ENCODE results near the gene KLHL13.

The KLHL13 gene

GRCh38 chrX:118143578-118143977, 27.0 kb upstream of the KLHL13 start:
- no peak for ATAC-seq
- no peak for TF ChIP-seq ZFP3 (CRISPR knock-in tag; IDR thresholded peaks at IDR 0.05)
- TF ChIP-seq OSR1 (CRISPR knock-in tag; IDR thresholded peaks at IDR 0.05), result no peak
- TF ChIP-seq ISL1 (CRISPR knock-in tag; IDR thresholded peaks at IDR 0.05), result no peak
- no peak for TF ChIP-seq PATZ1 (CRISPR knock-in tag; IDR thresholded peaks at IDR 0.05; ENCODE audit: borderline replicate concordance)
- no peak for TF ChIP-seq PPARA (CRISPR knock-in tag; IDR thresholded peaks at IDR 0.05; ENCODE audit: borderline replicate concordance)
- no peak for TF ChIP-seq POU6F1 (CRISPR knock-in tag; IDR thresholded peaks at IDR 0.05; ENCODE audit: borderline replicate concordance, low read depth)
- no peak for TF ChIP-seq GLIS3 (CRISPR knock-in tag; IDR thresholded peaks at IDR 0.05)
- no peak for TF ChIP-seq SNAI2 (CRISPR knock-in tag; IDR thresholded peaks at IDR 0.05)
- TF ChIP-seq ZNF565 (CRISPR knock-in tag; conservative IDR thresholded peaks at IDR 0.05; ENCODE audit: low read depth), result no peak
- TF ChIP-seq BACH2 (CRISPR knock-in tag; IDR thresholded peaks at IDR 0.05; ENCODE audit: borderline replicate concordance), result no peak

GRCh38 chrX:118131336-118131735, 14.7 kb upstream of the KLHL13 start:
- ATAC-seq, result no peak
- TF ChIP-seq TOX (CRISPR knock-in tag; IDR thresholded peaks at IDR 0.05; ENCODE audit: borderline replicate concordance) (no peak), POU6F1 (CRISPR knock-in tag; IDR thresholded peaks at IDR 0.05; ENCODE audit: borderline replicate concordance, low read depth) (no peak), ZFP3 (CRISPR knock-in tag; IDR thresholded peaks at IDR 0.05) (no peak), TCF4 (CRISPR knock-in tag; IDR thresholded peaks at IDR 0.05; ENCODE audit: borderline replicate concordance) (no peak)

- no peak for ATAC-seq
- TF ChIP-seq SNAI2 (CRISPR knock-in tag; IDR thresholded peaks at IDR 0.05) (no peak), CSDC2 (CRISPR knock-in tag; IDR thresholded peaks at IDR 0.05) (no peak), ZC3H10 (CRISPR knock-in tag; IDR thresholded peaks at IDR 0.05) (no peak), ISL1 (CRISPR knock-in tag; IDR thresholded peaks at IDR 0.05) (no peak), CSRNP3 (CRISPR knock-in tag; IDR thresholded peaks at IDR 0.05) (no peak), TSHZ2 (CRISPR knock-in tag; IDR thresholded peaks at IDR 0.05) (no peak), TCF4 (CRISPR knock-in tag; IDR thresholded peaks at IDR 0.05; ENCODE audit: borderline replicate concordance) (no peak), ARNTL (CRISPR knock-in tag; IDR thresholded peaks at IDR 0.05; ENCODE audit: borderline replicate concordance, low read depth) (no peak), CREB5 (CRISPR knock-in tag; IDR thresholded peaks at IDR 0.05; ENCODE audit: low read depth) (no peak), POU6F1 (CRISPR knock-in tag; IDR thresholded peaks at IDR 0.05; ENCODE audit: borderline replicate concordance, low read depth) (no peak), ZFP30 (CRISPR knock-in tag; IDR thresholded peaks at IDR 0.05) (no peak), TOX (CRISPR knock-in tag; IDR thresholded peaks at IDR 0.05; ENCODE audit: borderline replicate concordance) (no peak)
Measured at GRCh38 chrX:118129681-118130080, 13.1 kb upstream of the KLHL13 start.
